ENCODE measurements around the gene NCMAP. TPM values are rescaled to one million over a fixed set of nuclear protein-coding genes. Genes with fewer than 3 reads are reported as not detected.

NCMAP gene
- not detected in 2 replicates for total RNA-seq

GRCh38 chr1:24555591-24556413, at the start of gene NCMAP:
Gene NCMAP, plus strand, starts transcription at chr1:24556087. Its CDS starts 39,344 bp downstream, at chr1:24595431.

GRCh38 chr1:24642481-24643362, 86.8 kb downstream of the NCMAP start, which contains the start of gene SRRM1:
Gene SRRM1, plus strand, starts transcription at chr1:24643302. Its CDS starts 25 bp downstream, at chr1:24643327.

Other genes with a start within 250 kb of the NCMAP start
- not detected in 2 replicates for gene GRHL3, start 236.7 kb upstream of the NCMAP start, total RNA-seq
- gene STPG1, start 142.3 kb upstream of the NCMAP start, total RNA-seq = 1.2 and 1.9 TPM in 2 replicates
- 18.0 and 19.1 TPM in 2 replicates for gene NIPAL3, start 140.3 kb upstream of the NCMAP start, total RNA-seq
- 3.1 and 3.9 TPM in 2 replicates for gene RCAN3, start 53.3 kb upstream of the NCMAP start, total RNA-seq
- 20.7 and 24.5 TPM in 2 replicates for gene SRRM1, start 87.2 kb downstream of the NCMAP start, total RNA-seq
- gene CLIC4, start 189.4 kb downstream of the NCMAP start, total RNA-seq = 133 and 142 TPM in 2 replicates

Data from dermis lymphatic vessel endothelial cell (primary cell).